H54 (cell line): Measurements from ENCODE around the gene GADD45B.

Experiments used
- DNase-seq: peaks from one replicate; pipeline ENCODE4 v3.0.0; 2011; ENCODE audit warnings: low spot score, mixed read lengths; ENCODE audit not compliant: insufficient read length
- FAIRE-seq: peaks from 3 replicates; lab custom pipeline; 2011; peaks lifted over from hg19 to GRCh38; lab: Jason Lieb, UNC
- POLR2A ChIP-seq: IDR thresholded peaks from 2 replicates; pipeline ENCODE4 v1.6.1; 2011; ENCODE audit warnings: low read depth, mild to moderate bottlenecking, low read length

Gene GADD45B, protein sequence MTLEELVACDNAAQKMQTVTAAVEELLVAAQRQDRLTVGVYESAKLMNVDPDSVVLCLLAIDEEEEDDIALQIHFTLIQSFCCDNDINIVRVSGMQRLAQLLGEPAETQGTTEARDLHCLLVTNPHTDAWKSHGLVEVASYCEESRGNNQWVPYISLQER

DNA sequence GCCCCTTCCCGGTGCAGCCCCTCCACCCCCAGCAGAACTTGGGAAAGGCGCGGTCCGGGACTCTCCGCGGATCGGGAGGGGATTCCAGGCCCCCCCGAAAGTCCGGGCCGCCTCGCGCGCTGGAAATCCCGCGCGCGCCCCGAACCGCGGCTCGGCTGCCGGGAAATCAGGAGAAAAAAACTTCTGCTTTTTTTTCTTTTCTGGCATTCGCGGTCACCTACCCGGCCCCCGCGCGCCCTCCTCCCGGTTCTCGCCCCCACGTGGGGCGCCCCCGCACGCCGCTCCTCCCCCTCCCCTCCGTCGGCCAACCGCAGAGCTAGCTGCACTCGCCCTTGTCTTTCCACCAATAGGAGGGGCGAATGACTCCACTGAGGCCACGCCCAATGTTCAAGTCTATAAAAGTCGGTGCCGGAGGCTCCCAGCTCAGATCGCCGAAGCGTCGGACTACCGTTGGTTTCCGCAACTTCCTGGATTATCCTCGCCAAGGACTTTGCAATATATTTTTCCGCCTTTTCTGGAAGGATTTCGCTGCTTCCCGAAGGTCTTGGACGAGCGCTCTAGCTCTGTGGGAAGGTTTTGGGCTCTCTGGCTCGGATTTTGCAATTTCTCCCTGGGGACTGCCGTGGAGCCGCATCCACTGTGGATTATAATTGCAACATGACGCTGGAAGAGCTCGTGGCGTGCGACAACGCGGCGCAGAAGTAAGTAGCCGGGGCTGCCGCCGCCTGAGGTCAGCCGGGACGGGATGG is at the start of gene GADD45B:
GADD45B (plus strand) TSS at position 426 of the 749 bp plus-strand sequence; CDS start at position 658, 232 bp downstream.
- DNase-seq (peak; percentile 99), FAIRE-seq (no peak)
- peak; percentile 100 for TF ChIP-seq POLR2A

- FAIRE-seq, result no peak
Measured at GRCh38 chr19:2426611-2427428, 49.1 kb upstream of the GADD45B start.

GRCh38 chr19:2427429-2428320 is 48.3 kb upstream of the GADD45B start, which contains the start of gene TIMM13:
TSS of gene TIMM13 (minus strand) at chr19:2427586. CDS start at chr19:2427533, 53 bp downstream.
- DNase-seq (peak; percentile 100), FAIRE-seq (peak; percentile 36)
- TF ChIP-seq POLR2A, result peak; percentile 47

More at GRCh38 chr19:2426611-2427428, 49.1 kb upstream of the GADD45B start:
- no peak; the same call in 1 of the 2 replicates for TF ChIP-seq POLR2A
- DNase-seq, result peak; percentile 82

GRCh38 chr19:2428321-2428690 is 47.6 kb upstream of the GADD45B start:
- FAIRE-seq, result no peak
- no peak for DNase-seq
- no peak for TF ChIP-seq POLR2A

GRCh38 chr19:2428756-2429711 is 46.9 kb upstream of the GADD45B start:
- no peak for FAIRE-seq
- TF ChIP-seq POLR2A, result no peak
- DNase-seq, result no peak

- DNase-seq (no peak), FAIRE-seq (no peak)
- no peak for TF ChIP-seq POLR2A
Measured at GRCh38 chr19:2429917-2430535, 45.9 kb upstream of the GADD45B start.

GRCh38 chr19:2431318-2432055 is 44.4 kb upstream of the GADD45B start:
- TF ChIP-seq POLR2A, result no peak
- FAIRE-seq, result no peak
- DNase-seq, result no peak

GRCh38 chr19:2432131-2432848 is 43.6 kb upstream of the GADD45B start:
- no peak for TF ChIP-seq POLR2A
- no peak for FAIRE-seq
- no peak for DNase-seq

GRCh38 chr19:2433854-2434253 is 42.1 kb upstream of the GADD45B start:
- no peak for FAIRE-seq
- no peak for DNase-seq
- no peak for TF ChIP-seq POLR2A

DNA sequence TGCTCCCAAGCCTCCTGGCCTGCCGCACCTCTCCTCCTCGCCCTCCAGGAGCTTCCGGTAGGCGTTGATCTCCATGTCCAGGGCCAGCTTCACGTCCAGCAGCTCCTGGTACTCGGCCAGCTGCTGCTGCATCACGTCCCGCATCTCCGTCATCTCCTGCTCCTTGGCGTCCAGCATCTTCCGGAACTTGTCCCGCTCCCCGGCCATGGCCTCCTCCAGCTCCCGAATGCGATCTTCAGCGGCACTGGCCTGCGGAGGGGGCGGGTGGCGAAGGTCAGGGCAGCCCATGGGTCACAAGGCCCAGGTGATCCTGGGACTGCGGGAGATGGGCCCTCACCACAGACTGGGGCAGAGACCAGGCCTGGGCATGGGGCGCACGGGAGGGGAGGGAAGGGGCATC is 41.7 kb upstream of the GADD45B start:
- DNase-seq, result no peak
- no peak for FAIRE-seq
- TF ChIP-seq POLR2A, result no peak
